Mucosa of descending colon (tissue), 3 donors: ENCODE results near the gene FBLN2. TPM values are rescaled to one million over a fixed set of nuclear protein-coding genes. Genes with fewer than 3 reads are reported as not detected.

Experiments
- ATAC-seq: fragments of 200-7000 bp; cut with Tn5 transposase; one replicate; pipeline ENCODE4 v1.9.1; 2020; ENCODE audit warnings: mild to moderate bottlenecking, moderate library complexity
- DNase-seq, 3 donors: peaks; one replicate each; pipeline ENCODE4 v3.0.0-alpha.2; 2020
- H3K36me3 ChIP-seq: fragments of 200-600 bp; one replicate; pipeline ENCODE4 v1.8.0; 2021; ENCODE audit warnings: low read depth, mild to moderate bottlenecking
- H3K4me1 ChIP-seq: fragments of 200-600 bp; one replicate; pipeline ENCODE4 v1.8.0; 2021; ENCODE audit warnings: low read depth, mild to moderate bottlenecking
- H3K4me3 ChIP-seq: fragments of 200-600 bp; one replicate; pipeline ENCODE4 v1.8.0; 2021; ENCODE audit warnings: mild to moderate bottlenecking
- H3K9me3 ChIP-seq: fragments of 200-600 bp; one replicate; pipeline ENCODE4 v1.8.0; 2021; ENCODE audit warnings: mild to moderate bottlenecking
- intact Hi-C, 2 donors: fragments of 100-400 bp; cut with DNase I in 1 of 2; cut with micrococcal nuclease in 1 of 2; formaldehyde crosslinking; loops; one replicate each; pipeline versions ENCODE4 v1.11.0 to v1.11.1; 2022; cut with DNase I, micrococcal nuclease
- total RNA-seq, 3 donors: library from RNA; stranded (reverse); fragmentation: NEBNext Ultra II Directional in 2 of 3; extraction: Animal tissue kit (Norgen Biotek cat#: 25700) in 2 of 3; gene quantifications; one replicate each; pipeline versions ENCODE4 v1.2.1 to v1.2.4, GENCODE V29; 2021 to 2023
- TF ChIP-seq, protein P1 (sequence below): fragments of 200-600 bp; IDR thresholded peaks from one replicate; pipeline ENCODE4 v1.8.0; 2022; ENCODE audit warnings: antibody characterized with exemption, mild to moderate bottlenecking
- donor health status: DM: no; HTN: no; CAD: no; lungs with moderate emphysema.
- donor health status: DM: no; HTN: no; CAD: no.
- donor health status: DM: no; HTN: yes; CAD: no.

FBLN2 gene
- total RNA-seq, 3 donors from 2014 or later, result 10.2 to 48.9 (median 30.5) TPM

DNA sequence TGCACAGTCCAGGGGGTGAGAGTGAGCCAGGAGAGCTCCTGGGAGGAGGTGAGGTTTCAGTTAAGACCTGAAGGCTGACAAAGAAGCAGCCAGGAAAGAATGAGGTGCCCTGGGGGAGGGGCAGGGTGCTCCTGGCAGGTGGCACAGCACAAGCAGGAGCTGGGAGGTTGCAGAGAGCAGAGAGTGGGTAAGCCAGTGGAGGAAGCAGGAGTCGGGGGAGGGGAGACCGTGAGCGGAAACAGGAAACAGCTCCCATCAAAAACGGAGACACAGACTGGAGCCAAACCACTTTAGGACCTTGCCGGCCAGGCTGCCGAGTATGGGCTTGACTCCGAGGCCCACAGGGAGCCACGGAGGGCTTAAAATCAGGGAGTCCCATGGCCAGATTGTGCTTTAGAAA lies 12.1 kb upstream of the FBLN2 start:
- no peaks in the 10 kb centered on the region for H3K36me3 ChIP-seq
- no peak overlapping the region for H3K4me3 ChIP-seq
- no peaks in the 10 kb centered on the region for H3K4me1 ChIP-seq
- ATAC-seq (no peak), DNase-seq (no peak)
- TF ChIP-seq, protein P1, sequence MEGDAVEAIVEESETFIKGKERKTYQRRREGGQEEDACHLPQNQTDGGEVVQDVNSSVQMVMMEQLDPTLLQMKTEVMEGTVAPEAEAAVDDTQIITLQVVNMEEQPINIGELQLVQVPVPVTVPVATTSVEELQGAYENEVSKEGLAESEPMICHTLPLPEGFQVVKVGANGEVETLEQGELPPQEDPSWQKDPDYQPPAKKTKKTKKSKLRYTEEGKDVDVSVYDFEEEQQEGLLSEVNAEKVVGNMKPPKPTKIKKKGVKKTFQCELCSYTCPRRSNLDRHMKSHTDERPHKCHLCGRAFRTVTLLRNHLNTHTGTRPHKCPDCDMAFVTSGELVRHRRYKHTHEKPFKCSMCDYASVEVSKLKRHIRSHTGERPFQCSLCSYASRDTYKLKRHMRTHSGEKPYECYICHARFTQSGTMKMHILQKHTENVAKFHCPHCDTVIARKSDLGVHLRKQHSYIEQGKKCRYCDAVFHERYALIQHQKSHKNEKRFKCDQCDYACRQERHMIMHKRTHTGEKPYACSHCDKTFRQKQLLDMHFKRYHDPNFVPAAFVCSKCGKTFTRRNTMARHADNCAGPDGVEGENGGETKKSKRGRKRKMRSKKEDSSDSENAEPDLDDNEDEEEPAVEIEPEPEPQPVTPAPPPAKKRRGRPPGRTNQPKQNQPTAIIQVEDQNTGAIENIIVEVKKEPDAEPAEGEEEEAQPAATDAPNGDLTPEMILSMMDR, result no peak
- intact Hi-C loops, result no loop called here
- H3K9me3 ChIP-seq, result no peaks in the 10 kb centered on the region

DNA sequence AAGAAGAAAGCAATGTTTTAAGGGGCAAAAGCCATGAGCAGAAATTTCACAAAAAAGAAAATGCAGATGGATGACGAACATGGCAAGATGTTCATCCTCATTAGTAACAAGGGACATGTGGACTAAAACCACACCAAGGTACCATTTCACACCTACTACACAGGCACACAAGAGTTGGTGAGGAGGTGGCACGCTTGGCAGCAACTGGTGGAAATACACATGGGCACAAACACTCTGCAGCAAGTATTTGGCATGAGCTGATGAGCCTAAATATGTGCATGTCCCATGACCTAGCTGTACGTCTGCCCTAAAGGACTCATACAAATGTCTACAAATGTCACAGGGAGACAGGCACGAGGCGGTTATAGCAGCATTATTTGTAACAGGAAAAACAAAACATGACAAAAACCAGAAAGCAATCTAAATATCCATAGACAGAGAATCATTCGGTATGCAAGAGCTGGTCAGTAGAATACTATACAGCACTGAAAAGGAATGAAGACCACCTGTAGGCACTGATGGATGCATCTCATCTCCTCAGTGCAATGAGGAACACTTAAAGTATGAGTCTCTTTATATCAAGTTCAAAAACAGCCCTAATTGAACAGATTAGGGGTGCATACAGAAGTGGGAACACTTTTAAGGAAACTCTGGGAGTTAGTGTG lies 11.5 kb upstream of the FBLN2 start:
- intact Hi-C loops, result no loop called here
- Histone ChIP-seq H3K4me1 (no peaks in the 10 kb centered on the region), H3K4me3 (no peak overlapping the region), H3K9me3 (no peaks in the 10 kb centered on the region), H3K36me3 (no peaks in the 10 kb centered on the region)
- DNase-seq (no peak), ATAC-seq (no peak)
- TF ChIP-seq, protein P1, result no peak

DNA sequence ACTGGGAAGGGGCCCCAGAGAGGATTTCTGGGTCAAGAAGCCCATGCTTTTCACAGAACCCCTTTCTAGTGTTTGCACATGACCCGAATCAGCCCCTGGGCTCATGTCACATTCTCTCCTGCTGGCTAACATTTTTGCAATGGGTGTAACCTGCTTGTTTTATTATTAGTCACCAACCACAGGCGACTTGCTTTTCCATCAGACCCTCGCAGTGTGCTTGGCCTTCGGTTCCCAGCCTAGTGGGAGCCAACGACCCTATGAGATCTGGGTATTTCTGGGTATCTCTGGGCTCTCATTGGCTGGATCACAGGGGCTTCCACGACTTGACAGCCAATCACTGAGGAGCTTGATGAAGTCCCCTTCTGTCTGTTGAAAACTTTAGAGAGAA lies 11.0 kb upstream of the FBLN2 start:
- no peaks in the 10 kb centered on the region for H3K36me3 ChIP-seq
- ATAC-seq (no peak), DNase-seq (no peak)
- intact Hi-C loops, result no loop called here
- no peak overlapping the region for H3K4me3 ChIP-seq
- TF ChIP-seq, protein P1, result no peak
- H3K9me3 ChIP-seq, result no peaks in the 10 kb centered on the region
- no peaks in the 10 kb centered on the region for H3K4me1 ChIP-seq

DNA sequence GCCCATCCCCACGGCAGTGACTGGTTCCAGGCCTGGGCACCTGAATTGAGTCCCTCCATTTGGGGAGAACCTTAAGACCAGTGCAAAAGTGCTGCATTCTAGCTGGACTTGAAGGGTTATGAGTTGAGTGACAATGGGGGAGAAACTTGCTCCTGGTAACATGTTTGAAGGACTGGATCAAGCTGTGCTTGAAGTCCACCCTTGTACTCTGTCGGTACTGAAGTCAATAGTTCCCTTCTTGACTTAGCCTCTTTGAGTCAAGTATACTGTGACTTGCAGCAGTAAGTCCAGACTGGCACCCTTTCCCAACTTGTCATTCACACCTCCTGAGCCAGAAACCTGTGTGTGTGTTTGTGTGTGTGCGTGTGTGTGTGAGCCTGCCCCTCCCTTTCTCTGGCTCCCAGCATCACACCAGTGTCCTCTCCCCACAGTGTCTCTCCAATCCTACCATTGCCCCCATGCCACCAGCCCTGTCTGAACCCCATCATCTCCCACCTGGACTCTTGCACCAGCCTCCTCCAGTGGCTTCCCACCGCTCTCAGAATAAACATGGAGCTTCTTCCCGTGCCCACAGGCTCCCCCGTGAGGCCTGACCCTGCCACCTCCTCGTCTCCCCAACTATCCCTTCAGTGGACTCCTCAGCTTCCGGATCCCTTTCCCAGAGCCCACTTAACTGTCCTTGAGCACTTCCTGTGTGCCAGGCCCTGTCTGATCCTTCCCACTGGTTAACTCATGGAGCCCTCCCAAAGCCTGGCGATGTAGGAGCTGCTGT lies 10.2 kb upstream of the FBLN2 start:
- Histone ChIP-seq H3K4me1 (no peaks in the 10 kb centered on the region), H3K4me3 (no peak overlapping the region), H3K36me3 (no peaks in the 10 kb centered on the region), H3K9me3 (no peaks in the 10 kb centered on the region)
- intact Hi-C loops, result no loop called here
- TF ChIP-seq, protein P1, result no peak
- no peak for DNase-seq
- ATAC-seq, result no peak

DNA sequence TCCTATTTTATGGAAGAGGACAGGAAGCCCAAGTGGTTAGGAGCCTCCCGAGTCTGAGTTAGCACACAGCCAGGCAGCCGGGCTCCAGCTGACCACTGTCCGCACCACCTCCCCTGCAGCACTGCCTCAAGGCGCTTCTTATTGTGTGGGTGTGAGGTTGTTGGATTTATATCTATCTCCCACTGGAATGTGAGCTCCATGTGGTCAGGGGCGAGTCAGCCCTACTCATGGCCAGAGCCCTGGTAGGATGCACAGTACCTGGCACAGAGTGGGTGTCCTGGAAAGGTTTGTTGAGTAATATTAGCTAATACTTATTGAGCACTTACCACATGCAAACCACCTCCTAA lies 9.7 kb upstream of the FBLN2 start:
- H3K4me3 ChIP-seq, result no peak overlapping the region
- intact Hi-C loops, result no loop called here
- DNase-seq, result no peak
- H3K36me3 ChIP-seq, result no peaks in the 10 kb centered on the region
- ATAC-seq, result no peak
- no peaks in the 10 kb centered on the region for H3K4me1 ChIP-seq
- H3K9me3 ChIP-seq, result no peaks in the 10 kb centered on the region
- TF ChIP-seq, protein P1, result no peak
